ENCODE data around the gene FHIT. TPM values are rescaled to one million over a fixed set of nuclear protein-coding genes. Genes with fewer than 3 reads are reported as not detected.
A peak's percentile ranks its signal among the peaks of the same experiment; 100 is the strongest.

FHIT gene
- total RNA-seq, 2 donors from 2014 or later: 8.7 to 12.7 TPM

DNA sequence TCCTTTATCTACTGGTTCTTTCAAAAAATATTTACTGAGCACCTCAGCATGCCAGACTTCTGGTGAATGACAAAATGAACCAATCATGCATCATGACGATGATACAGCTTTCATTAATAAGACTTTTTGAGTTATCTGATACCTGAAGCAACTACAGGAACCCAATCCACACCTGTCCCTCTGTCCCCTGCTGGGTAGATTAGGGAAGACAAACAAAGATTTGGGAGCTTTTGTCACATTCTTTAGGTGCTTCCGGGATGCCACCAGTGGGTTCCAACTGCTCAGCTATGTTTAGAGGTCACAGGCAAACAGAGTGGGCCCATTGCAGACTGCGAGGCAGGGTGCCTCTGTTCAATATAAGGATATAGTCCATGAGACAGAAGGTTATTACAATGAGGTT, 1180.9 kb downstream of the FHIT start:
- intact Hi-C loops (cut with DNase I): no loop called here
- DNase-seq (no peak), ATAC-seq (no peak)

DNA sequence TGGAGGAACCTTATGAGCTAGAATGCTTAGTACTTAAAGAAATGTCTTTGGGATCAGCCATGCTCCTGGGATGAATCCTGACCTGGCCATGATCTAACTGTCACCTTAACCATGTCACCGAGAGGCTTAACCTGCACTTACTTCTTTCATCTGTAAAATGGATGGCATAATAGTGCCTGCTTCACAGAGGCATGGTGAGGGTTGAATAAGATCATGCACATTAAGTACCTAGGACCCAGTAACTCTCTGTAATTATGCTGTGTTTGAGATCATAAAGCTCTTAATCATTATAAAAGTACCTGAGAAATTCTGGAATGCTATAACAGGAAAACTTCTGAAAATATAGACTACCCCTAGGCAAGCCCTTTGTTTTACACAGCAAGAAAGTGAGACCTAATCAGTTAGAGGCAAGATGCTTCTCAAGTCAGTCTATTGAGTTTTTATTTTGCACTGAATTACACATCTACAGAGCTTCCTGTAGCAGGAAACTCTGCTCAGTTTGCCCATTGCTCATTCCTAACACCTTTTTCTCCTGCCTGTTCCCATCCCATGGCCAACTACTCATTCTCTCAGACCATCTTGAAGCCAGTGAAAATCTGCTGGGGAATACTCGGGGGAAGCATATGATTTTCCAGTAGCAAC, 1185.9 kb downstream of the FHIT start:
- no peak for DNase-seq
- intact Hi-C loops (cut with DNase I): no loop called here
- ATAC-seq: no peak

DNA sequence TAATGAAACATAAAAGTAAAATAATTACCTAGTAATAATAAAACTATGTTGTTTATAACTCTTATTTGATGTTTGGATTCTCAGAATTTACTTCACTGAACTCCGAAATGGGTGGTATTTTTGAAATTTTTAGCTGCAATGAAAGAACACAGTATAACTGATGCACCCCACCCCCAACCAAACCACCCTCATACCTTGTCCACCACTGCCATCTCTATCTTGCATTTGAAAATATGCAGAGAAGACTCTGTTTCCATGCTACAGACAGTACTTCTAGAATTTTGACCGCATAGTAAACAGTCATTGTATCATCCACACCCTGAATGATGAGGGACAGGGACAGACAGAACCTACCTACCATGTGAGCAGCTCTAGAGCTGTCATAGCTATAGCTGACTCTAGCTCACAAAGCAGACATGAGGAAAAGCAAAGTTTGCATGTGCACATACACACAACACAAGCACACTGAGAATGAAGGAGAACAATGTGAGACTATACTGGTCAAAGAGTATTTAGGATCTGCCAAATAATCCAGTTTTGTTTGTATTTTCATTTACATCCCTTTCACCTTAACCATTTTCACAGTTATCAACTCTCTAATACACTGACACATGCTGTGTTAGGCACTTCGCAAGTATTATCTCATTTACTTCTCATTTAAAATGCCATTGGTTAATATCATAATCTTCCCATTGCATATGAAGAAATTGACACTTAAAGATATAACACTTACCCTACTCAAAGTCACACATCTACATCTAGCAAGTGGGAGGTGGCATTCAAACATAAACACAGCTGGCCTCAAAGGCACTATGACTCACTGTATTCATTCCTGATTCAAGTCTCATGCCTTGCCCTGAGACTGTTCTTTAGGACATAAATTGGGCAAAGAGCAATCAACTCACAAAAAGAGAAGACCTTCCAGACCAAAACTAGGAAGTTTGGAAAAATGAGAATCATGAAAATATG, 1186.8 kb downstream of the FHIT start:
- ATAC-seq (no peak), DNase-seq (no peak)
- intact Hi-C loops (cut with DNase I): no loop called here

DNA sequence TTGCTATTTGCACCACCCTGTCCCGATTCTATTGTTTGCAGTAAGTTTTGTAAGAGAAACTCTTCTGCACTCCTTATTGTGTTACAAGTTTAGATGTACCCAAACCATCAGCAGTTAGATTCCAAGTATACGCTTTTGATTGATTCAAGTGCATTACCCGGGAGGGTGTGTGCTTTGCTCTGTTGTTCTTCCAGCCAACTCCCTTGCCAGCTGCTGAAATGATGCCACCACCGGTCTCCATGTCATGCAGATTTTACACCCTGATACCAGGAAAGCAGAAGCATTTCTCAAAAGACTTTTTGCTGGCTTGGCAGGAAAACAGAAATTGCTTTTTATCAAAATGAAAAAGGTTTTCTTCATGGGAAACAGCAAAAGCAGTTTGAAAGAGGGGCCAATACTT, 1194.8 kb downstream of the FHIT start:
- intact Hi-C loops (cut with DNase I): no loop called here
- ATAC-seq (no peak), DNase-seq (no peak)

DNA sequence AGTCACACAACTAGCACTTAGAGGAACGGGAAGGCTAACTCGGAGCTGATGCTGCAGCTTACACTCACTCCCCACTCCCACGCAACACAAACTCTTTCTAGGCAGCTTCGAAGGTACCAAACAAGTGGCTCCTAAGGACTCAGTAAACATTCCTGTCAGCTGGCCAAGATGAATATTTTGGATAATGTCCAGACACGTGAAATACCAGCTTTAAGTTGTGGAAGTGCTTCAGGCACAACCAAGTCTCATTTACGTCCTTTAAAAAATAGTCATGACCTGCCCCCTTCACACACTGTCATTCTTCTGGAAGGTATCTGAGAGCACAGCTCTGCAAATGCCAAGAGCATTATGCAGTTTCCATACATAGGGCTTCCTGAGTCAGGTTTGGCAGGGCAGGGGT, 1195.5 kb downstream of the FHIT start:
- intact Hi-C loops (cut with DNase I): no loop called here
- DNase-seq (no peak), ATAC-seq (peak in 1 of 2 donors; percentile 69)

DNA sequence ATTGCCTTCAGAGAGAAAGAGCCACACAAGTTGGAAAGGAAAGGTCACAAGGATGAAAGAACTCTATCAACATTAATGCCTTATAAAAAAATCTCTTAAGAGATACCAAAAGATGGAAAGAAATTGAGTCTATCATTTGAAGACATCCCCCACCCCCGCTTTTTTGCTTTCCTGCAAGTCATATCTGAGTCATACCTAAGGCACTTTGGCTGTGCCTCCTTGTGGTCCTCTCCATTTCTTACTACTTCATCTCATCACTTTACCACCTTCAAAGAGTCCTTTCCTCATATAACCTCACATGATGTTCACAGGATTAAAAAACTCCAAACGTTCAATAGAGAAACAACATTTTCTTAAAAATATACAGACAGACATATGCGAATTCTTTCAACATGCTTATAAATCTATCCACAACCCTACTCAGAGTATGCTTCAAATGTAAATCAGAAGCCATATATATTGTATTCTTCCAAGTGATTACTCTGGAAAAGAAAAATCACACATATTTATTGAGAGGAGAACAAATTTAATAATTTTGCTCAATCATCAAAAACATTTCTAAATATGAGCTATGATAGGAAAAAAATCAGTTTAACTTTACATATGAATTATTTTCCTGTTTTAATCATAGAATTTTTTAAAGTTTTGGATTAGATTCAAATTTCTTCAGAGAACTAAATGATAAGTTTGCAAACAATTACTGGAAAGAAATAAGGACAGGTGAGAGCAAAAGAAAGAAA, 1197.6 kb downstream of the FHIT start:
- intact Hi-C loops (cut with DNase I): no loop called here
- no peak for DNase-seq

DNA sequence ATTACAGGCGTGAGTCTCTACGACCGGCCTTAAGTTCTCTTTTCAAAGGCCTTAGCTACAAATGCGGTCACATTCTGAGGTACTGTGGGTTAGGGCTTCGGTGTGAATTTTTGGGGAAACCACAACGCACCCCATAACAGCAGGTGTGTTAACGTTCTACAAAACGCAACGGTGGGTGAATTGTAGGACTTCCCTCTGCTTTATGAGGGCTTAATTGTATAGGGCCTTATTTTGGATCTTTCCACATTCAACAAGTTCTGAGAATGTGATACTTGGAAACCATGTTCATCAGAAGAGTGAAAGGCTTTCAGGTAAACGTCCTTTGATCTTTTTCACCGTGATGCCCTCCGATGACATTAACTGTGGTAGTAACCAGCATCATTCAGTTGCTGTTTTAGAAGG, 1202.8 kb downstream of the FHIT start:
- ATAC-seq (no peak), DNase-seq (no peak)
- intact Hi-C loops (cut with DNase I): no loop called here

More for the DNA sequence above, 1197.6 kb downstream of the FHIT start:
- ATAC-seq: no peak

DNA sequence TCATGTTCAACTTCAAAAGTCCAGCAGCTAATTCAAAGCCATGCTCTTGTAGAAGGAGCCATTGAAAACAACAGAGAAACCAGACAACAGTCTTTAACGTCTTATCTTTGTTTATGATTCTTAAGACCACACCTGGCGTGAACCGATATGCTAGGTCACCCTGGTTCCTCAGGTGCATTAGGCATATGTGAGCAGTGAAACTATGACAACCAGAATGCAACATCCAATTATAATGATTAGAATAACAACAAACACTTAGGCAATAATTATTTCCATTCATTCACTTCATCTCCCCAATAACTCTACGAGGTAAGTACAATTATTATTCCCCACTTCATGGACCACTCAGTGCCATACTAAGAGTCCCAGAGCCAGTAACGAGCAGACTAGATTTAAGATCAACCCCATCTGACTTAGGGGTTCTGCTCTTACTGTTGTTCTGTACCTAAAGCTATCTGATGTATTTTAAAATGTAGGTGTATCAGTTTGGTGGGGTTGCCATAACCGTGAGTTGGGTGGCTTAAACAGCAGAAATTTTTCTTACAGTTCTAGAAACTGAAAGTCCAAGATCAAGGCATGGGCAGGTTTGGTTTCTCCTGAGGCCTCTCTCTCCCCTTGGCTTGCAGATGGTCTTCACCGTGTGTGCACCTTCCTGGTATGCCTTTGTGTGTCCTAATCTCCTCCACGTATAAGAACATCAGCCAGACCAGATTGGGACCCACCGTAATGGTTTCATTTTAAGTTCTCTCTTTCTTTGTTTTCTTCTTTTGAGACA, 1203.6 kb downstream of the FHIT start:
- ATAC-seq (no peak), DNase-seq (no peak)
- intact Hi-C loops (cut with DNase I): no loop called here

DNA sequence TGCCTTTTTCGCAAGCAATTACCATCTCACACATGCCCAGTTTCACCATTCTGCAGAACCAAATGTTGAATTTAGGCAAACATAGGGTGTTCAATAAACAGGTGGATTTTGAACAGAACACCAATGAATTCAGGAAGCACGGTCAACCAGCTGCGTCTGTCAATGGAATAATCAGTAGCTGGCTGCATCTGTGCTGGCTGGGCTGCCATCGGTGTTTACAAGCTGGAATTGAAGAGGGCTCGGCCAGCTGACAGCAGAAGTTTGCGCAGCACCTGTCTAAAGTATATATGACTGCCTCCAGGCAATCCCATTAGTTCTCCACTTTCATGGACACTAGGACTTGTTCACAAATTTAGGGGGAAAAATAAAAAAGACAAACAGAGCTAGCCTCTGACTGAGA, 1205.0 kb downstream of the FHIT start:
- intact Hi-C loops (cut with DNase I): no loop called here
- ATAC-seq: no peak
- no peak for DNase-seq

DNA sequence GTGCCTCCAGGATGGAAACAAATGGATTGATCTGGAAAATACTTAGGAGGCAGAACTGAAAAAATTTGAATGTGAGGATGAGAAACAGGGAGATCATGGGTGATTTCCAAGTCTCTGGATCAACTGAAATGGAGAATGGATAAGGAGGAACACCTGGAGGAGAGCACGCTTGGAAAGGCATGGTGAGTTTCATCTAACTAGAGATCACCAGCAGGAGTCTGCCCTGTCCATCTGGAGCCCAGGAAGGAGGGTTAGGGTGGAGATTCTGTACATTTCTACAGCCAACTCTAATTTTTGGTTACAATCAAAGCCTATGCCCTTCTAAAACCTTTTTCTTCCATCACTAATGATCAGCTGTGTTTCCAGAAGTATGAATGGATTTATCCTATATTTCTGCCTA, 1205.6 kb downstream of the FHIT start:
- ATAC-seq (no peak), DNase-seq (no peak)
- intact Hi-C loops (cut with DNase I): no loop called here

DNA sequence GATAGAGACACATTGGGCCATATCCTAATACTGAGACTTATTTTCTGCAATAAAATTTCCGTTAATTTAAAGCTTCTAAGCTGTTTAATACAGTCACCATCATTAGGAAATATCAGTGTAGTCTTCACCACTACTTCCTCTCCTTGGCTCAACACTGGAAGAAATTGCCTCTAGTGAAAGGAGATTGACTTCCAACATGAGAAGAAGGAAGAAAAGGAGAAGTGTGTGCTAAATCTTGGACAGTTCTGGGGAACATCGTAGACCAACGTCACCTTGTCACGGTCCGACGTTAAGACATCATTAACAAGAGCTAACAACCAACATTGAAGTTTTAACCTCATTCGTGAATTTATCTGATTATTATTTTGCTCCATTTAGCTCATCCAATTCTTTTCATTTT, 1214.4 kb downstream of the FHIT start:
- DNase-seq (no peak), ATAC-seq (no peak)
- intact Hi-C loops (cut with DNase I): no loop called here

DNA sequence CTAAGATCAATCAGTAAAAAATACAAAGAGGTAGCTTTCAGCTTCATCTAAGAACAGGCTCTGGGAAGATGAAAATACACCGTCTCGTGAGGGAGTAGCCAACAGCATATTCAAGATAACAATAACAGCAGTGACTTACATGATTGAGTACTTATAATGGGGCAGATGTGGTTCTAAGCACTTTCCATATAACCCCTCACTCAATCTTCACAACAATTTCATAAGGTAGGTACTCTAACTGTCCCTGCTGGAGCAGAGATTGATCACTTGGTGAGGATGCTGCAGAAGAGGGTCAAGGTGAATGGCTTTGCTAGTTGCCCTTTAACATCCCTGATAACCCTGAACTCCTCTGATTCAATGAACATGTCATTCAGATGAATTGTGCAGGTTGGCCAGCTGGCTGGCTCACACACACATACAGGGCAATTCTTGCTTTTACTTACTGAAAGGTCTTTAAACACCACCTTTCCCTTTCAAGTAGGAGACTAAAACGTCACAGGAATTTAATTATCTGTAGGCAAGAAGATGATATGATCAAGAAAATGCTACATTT, 1217.3 kb downstream of the FHIT start:
- no peak for DNase-seq

DNA sequence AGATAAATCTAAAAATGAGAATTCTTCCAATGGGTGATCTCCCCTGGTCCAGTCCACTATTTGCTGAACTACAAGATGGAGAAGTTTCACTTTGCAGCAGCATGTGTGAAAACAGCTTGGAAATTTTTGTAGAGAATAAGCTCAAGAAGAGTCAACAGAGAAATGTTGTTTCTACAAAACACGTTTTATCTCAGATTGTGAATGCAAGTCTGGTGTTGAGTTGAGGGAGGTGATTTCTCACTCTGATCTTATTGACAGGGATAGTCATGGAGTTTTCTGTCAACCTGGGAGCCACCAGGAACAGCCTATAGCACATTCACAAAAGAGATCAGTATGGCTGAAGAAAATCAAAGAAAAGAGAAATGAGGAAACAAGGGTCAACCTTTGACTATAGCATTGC, 1220.3 kb downstream of the FHIT start:
- ATAC-seq: no peak
- DNase-seq: no peak

More for the DNA sequence above, 1217.3 kb downstream of the FHIT start:
- intact Hi-C loops (cut with DNase I): no loop called here
- ATAC-seq: no peak

DNA sequence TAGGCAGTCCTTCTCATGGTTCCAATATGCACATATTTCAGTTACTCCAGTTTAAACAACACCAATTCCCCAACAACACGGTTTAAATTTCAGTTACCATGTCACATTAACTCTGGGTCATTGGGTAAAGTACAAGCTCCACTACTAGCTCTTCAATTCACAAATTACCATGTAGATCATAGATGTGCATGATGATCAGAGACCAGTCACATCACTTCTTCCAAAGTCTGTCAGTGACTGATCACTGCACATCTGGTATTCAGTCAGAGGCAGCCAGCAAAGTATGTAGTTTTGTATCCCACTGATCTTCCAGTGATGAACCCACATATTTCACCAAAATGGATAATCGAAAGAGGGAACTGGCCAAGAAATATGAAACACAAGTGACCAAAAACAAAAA, 1223.0 kb downstream of the FHIT start:
- no peak for DNase-seq
- intact Hi-C loops (cut with DNase I): no loop called here
- no peak for ATAC-seq

More for the DNA sequence above, 1220.3 kb downstream of the FHIT start:
- intact Hi-C loops (cut with DNase I): no loop called here

DNA sequence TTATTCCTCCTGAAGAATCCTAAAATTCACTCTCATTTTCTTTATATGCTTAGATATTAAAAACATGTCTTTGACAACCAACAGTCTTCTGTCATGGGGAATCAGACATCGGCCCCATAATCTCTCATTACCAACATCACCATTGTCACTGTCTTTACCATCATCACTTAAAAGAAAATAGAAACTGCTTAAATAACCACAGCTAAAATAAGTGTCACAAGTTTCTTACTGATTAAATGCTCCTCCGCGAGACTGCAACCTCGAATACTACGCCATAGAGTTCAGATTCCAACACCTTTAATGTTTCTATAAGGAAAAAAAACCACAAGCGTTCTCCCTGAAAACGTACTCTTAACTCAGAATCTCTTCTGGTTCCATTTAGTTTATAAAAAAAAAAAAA, 1223.9 kb downstream of the FHIT start:
- intact Hi-C loops (cut with DNase I): no loop called here
- ATAC-seq (no peak), DNase-seq (no peak)

DNA sequence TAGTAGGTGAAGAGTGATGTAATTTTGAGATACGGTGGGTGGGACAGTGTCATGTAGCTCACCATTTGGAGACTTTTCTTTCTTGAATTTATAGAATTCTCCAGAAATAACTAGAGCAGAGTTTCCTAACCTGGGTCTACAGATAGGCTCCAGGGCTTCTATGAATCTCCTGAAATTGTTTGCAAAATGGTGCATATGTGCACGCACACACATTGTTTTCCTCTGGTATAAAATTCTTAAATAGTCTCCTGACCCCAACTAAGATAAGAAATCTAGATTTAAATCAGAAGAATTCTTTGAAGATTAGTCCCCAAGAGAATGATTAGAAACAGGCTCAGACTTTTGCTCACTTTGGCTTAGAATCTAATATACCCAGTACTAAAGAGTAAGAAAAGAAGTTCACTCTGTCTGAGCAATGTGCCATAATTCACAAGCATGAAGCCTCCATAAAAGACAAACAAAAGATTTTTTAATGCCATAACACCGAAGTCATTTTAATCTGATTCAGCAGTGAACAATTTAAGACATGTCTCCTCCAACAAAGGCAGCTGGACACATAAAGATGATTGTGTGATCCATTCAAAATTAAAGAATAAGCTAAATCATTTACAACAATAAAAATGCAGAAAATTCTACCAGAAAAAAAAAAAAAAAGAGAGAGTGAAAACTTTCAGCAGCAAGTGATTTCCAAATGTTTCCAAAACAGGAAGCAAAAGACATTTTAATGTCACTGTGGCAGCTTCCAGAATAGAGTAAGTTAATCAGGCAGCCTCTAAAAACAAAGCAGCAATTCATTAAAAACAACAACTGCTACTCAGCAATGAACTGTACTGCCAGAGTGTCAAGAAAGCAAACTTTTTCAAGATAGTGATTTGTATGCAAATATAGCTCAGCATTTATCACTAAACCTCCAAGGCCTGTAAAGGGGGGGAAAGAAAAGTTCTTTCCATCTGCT, 1225.9 kb downstream of the FHIT start:
- intact Hi-C loops (cut with DNase I): no loop called here
- no peak for ATAC-seq
- no peak for DNase-seq

DNA sequence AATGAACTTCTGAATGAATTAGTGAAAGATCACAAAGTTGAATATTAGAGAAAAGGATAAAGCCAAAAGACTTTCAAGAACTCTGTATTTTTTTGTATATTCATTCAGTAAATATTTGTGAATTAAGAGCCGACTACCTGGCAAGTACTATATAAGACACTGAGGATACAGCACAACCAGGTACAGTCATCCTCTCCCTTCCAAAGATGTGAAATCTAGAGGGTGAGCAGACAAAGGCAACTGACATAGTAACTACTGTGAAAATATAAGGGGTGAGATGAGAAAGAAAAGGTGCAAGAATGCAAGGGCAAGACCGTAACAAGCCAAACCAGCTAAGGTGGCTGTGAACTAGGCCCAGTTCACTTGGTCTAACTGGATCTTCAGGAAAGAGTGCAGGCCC, 1226.9 kb downstream of the FHIT start:
- ATAC-seq: no peak
- no peak for DNase-seq
- intact Hi-C loops (cut with DNase I): no loop called here

DNA sequence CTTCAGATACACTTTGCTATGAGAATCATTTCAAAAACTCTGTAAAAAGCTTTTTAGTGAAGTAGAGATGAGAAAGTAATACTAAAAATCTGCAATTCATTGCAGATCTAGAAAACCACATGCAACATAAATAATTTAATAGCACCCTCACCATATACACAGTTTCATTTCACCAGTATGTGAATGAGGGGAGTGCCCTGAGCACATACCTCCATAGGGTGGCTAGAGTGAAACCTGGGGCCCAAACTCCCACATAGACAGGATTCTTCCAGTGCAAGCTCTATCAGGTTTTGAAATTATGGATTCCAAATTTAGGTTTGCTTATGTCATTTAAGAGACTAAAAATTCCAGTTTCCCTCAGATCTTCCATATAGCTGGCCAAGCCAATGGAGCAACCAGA, 1228.1 kb downstream of the FHIT start:
- ATAC-seq: no peak
- intact Hi-C loops (cut with DNase I): no loop called here
- DNase-seq: no peak

Data from left cardiac atrium (tissue), 4 donors.